T-helper 1 cell treated with Interleukin-12 subunit alpha and Interleukin-12 subunit beta and Interleukin-4 antibody, amounts not matched to agents 30 ng/mL and 1 ng/mL, for 36 hours (primary cell): ENCODE results near the gene DPH7. TPM values are rescaled to one million over a fixed set of nuclear protein-coding genes. Genes with fewer than 3 reads are reported as not detected.

Experiments
- intact Hi-C: fragments of 100-400 bp; cut with micrococcal nuclease; formaldehyde crosslinking; loops from one replicate; pipeline ENCODE4 v1.15.1; 2024
- total RNA-seq: library from RNA; stranded (reverse); gene quantifications from 2 replicates; pipeline ENCODE4 v1.2.3, GENCODE V29; 2022

DPH7 gene
- total RNA-seq, 1 donor from 2014 or later, result 43.6 TPM

- intact Hi-C loops, result loop anchor here (1.0 to 10.0 kb wide), 3 partner anchors 25 to 1645 kb away; partner anchors contain the start of genes CAMSAP1 and MAN1B1
Observed at GRCh38 chr9:137552022-137552768, 26.5 kb downstream of the DPH7 start.

- intact Hi-C loops, result loop anchor here (1.0 to 10.0 kb wide), 10 partner anchors 17 to 1644 kb away; partner anchors contain the start of genes ARRDC1, CAMSAP1, EXD3 and MAN1B1
Observed at GRCh38 chr9:137551264-137552021, 27.3 kb downstream of the DPH7 start, which contains the start of gene MRPL41. MRPL41 (plus strand) TSS chr9:137551879; CDS start chr9:137552082, 203 bp downstream.

GRCh38 chr9:137550958-137551263 is 27.8 kb downstream of the DPH7 start:
- intact Hi-C loops, result loop anchor here (1.0 to 10.0 kb wide), 9 partner anchors 16 to 1644 kb away; partner anchors contain the start of genes ARRDC1, CAMSAP1, EXD3 and MAN1B1

GRCh38 chr9:137550231-137550621 is 28.5 kb downstream of the DPH7 start, which contains the start of gene PNPLA7:
PNPLA7 (minus strand) TSS chr9:137550402; CDS start chr9:137550197, 205 bp downstream.
- intact Hi-C loops, result loop anchor here (2.0 to 10.0 kb wide), 4 partner anchors 15 to 1643 kb away; partner anchors contain the start of genes CAMSAP1, MAN1B1 and TPRN

GRCh38 chr9:137547687-137548543 is 30.8 kb downstream of the DPH7 start:
- intact Hi-C loops, result no loop called here

GRCh38 chr9:137545123-137545522 is 33.6 kb downstream of the DPH7 start:
- intact Hi-C loops, result no loop called here

GRCh38 chr9:137544176-137544760 is 34.5 kb downstream of the DPH7 start:
- intact Hi-C loops, result no loop called here

GRCh38 chr9:137543237-137543963 is 35.3 kb downstream of the DPH7 start:
- intact Hi-C loops, result no loop called here

- intact Hi-C loops, result no loop called here
Observed at GRCh38 chr9:137542486-137542885, 36.2 kb downstream of the DPH7 start.

GRCh38 chr9:137540536-137540935 is 38.2 kb downstream of the DPH7 start:
- intact Hi-C loops, result no loop called here

- intact Hi-C loops, result loop anchor here (10.0 kb wide), 1 partner anchor 243 kb away; no protein-coding TSS in a partner anchor
Observed at GRCh38 chr9:137538058-137538457, 40.7 kb downstream of the DPH7 start.

GRCh38 chr9:137536594-137537131 is 42.1 kb downstream of the DPH7 start:
- intact Hi-C loops, result loop anchor here (10.0 kb wide), 1 partner anchor 242 kb away; no protein-coding TSS in a partner anchor

- intact Hi-C loops, result loop anchor here (2.0 to 10.0 kb wide), 2 partner anchors 16 to 240 kb away; partner anchors contain the start of genes MRPL41 and PNPLA7
Observed at GRCh38 chr9:137535120-137535428, 43.7 kb downstream of the DPH7 start.

- intact Hi-C loops, result loop anchor here (2.0 to 10.0 kb wide), 2 partner anchors 16 to 240 kb away; partner anchors contain the start of genes MRPL41 and PNPLA7
Observed at GRCh38 chr9:137534256-137535119, 44.2 kb downstream of the DPH7 start.

GRCh38 chr9:137532891-137533468 is 45.7 kb downstream of the DPH7 start:
- intact Hi-C loops, result loop anchor here (10.0 kb wide), 1 partner anchor 238 kb away; no protein-coding TSS in a partner anchor

- intact Hi-C loops, result loop anchor here (10.0 kb wide), 1 partner anchor 236 kb away; no protein-coding TSS in a partner anchor
Observed at GRCh38 chr9:137531099-137531765, 47.5 kb downstream of the DPH7 start.

- intact Hi-C loops, result loop anchor here (10.0 kb wide), 1 partner anchor 236 kb away; no protein-coding TSS in a partner anchor
Observed at GRCh38 chr9:137530331-137530730, 48.4 kb downstream of the DPH7 start.
